GM12801 (cell line): ENCODE data around the gene PDXP.

ENCODE experiments used
- TF ChIP-seq, protein P1 (sequence below): IDR thresholded peaks from one replicate; pipeline ENCODE4 v1.5.1; 2011; ENCODE audit warnings: control low read depth; ENCODE audit not compliant: insufficient read length; ENCODE audit errors: extremely low read depth

The PDXP gene, protein sequence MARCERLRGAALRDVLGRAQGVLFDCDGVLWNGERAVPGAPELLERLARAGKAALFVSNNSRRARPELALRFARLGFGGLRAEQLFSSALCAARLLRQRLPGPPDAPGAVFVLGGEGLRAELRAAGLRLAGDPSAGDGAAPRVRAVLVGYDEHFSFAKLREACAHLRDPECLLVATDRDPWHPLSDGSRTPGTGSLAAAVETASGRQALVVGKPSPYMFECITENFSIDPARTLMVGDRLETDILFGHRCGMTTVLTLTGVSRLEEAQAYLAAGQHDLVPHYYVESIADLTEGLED

DNA sequence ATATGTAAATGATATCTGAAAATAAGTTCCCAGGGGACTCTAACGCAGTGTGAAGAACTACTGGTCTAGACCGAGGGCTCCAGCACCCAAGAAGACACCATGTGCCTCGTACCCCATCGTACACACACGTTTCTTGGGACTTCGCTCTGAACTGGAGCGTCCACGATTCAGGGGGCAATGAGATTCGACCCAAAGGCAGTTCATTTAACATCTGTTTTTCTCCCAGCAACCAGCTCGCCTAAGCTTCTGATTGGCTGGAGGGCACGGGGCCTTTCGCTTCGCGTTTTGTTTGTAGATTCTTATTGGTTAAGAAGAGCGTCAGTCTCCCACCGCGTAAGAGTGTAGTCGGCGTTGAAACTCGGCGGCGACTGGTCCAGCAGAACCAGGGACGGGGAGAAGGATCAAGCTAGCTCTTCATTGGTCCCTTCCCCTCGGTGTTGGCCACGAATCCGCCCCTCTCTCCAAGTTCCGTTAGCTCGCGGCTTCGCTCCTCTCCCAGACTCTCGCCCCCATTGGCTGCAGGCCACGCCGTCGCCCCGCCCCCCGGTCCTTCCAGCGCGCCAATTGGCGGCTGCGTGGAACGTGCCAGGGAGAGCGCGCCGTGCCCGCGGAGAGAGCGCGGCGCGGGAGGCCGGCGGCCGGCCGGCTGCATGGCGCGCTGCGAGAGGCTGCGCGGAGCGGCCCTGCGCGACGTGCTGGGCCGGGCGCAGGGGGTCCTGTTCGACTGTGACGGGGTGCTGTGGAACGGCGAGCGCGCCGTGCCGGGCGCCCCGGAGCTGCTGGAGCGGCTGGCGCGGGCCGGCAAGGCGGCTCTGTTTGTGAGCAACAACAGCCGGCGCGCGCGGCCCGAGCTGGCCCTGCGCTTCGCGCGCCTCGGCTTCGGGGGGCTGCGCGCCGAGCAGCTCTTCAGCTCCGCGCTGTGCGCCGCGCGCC lies at the start of gene PDXP:
Gene PDXP (plus strand): TSS at position 591 of the 933 bp plus-strand sequence. CDS start 60 bp downstream, at position 651.
- TF ChIP-seq, protein P1, sequence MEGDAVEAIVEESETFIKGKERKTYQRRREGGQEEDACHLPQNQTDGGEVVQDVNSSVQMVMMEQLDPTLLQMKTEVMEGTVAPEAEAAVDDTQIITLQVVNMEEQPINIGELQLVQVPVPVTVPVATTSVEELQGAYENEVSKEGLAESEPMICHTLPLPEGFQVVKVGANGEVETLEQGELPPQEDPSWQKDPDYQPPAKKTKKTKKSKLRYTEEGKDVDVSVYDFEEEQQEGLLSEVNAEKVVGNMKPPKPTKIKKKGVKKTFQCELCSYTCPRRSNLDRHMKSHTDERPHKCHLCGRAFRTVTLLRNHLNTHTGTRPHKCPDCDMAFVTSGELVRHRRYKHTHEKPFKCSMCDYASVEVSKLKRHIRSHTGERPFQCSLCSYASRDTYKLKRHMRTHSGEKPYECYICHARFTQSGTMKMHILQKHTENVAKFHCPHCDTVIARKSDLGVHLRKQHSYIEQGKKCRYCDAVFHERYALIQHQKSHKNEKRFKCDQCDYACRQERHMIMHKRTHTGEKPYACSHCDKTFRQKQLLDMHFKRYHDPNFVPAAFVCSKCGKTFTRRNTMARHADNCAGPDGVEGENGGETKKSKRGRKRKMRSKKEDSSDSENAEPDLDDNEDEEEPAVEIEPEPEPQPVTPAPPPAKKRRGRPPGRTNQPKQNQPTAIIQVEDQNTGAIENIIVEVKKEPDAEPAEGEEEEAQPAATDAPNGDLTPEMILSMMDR: no peak

DNA sequence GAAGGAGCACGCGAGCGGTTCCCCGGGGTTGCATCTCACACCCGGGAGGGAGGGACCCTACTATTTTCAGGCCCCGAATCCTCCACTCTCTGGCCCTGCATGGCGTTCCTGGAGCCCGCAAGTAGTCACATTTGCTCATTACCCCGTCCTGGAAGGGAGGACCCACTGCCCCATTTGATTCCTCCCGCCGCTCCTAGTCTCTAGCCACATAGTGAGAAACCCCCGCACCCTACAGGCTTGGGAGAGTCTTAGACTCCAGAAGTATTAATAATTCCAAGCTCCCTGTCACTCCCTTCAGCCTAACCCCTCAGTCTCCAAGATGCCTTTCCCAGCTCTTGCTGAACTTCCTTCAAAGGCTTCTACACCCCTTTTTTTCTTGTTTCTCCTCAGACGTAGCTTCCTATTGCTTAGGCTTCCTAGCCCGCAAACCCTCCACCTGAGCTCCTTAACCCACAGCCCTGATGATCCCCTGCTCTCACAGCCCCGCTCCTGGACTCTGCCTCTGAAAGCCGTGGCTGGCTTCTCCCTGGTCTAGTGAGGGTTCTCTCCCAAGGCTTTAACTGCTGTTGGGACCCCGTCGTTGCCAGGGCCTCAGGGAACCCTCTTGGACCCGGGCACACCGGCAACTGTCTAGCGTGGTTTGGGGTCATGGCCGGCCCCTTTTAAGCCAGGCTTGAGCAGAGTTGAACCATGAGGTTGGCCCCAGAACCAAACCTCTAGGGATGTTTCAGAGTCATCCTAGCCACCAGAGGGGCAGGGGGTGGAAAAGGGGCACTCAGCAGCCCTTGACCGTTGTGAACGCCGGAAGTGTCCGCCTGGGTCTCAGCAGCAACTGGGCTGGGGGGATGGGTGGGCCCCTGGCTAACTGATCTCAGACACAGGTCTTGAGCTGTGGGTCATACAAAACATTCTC lies 49.0 kb upstream of the PDXP start:
- TF ChIP-seq, protein P1: no peak

DNA sequence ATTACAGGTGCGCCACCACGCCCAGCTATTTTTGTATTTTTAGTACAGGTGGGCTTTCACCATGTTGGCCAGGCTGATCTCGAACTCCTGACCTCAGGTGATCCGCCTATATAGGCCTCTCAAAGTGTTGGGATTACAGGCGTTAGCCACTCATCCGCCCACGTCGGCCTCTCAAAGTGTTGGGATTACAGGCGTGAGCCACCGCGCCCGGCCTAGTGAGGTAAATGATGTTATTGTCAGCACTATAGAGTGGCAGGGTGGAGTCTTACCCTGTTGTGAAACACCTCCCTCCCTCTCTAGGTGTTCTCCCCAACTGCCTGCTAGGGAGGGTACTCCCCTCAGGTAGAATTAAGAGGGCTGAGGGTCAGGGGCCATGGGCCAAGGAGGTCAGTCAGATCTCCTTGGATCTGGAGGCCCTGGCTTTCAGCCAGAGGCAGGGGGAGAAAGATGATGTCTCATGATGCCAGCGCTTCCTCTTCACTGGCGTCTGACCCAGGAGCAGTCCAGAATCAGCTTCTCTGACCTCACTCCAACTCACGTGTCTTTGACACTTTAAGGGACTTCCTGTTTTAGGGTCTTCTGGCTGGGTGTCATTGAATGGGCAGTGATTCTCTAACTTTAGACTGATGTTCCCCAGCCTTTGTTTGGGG lies 47.9 kb upstream of the PDXP start:
- TF ChIP-seq, protein P1: no peak

DNA sequence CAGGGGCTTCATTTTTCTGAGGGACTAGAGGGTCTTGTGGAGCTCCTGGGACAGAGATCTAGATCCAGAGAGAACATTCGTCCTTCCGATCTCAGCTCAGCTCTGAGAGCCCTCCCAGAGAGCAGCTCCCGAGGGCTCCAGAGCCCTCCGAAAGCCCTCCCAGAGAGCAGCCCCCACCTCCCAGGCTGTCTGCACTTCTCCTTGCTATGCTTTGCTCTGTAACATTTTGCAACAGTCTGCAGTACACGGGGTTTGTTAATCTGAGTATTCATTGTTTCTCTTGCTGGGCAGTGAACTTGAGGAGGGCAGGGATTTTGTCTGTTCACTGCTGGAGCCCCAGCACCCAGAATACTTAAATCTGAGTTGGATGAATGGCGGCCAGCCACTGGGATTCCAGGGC lies 47.3 kb upstream of the PDXP start:
- TF ChIP-seq, protein P1: no peak

DNA sequence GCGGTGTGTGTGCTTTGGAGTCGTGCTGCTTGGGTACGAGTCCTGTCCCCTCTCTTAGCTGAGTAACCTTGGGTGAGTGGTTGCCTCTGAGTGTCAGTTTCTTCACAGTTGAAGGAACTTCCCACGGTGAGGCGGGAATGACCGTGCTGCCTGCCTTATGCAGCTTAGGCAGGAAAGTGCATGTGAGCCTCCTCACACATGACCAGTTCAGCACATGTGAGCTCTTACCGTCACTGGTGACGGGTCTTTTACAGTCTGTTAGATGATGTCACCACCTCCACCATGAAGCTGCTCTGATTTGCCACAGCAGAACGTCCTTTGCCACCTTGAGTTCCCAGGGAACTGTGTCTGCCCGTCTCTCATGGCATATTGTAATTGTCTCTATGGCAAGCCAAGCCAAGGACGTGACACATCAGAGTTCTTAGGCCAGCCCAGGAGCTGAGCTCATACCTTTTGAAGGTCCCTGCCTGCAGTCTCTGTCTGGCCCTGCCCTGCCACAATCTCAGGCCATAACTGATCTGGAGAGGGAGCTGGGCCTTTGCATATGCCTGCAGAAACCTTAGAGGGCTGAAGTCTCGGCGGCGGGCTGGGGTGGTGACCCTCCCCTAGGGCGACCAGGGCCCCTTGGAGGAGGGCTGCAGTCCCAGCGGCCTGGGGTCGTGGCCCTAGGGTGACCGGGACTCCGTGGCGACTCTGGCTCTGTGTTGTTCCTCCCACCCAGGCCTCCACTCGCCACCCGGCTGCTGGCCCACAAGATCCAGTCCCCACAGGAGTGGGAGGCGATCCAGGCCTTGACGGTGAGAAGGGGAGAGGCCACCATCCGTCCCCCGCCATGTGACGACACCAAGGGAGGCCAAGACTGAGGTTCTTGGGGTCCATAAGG lies 42.1 kb upstream of the PDXP start:
- TF ChIP-seq, protein P1: no peak

DNA sequence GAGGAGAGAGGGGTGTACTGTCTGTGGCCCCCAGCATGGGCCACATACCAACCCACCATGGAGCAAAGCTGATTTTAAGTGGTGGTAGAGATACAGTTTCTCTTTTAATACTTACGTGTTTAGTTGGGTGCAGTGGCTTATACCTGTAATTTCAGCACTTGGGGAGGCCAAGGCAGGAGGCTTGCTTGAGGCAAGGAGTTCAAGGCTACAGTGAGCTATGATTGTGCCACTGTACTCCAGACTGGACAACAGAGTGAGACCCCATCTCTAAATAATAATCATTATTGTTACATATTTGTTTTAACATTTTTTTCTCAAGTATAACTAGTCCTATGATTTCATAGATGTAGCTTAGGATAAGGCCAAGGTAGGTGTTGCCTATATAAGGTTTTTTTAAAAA lies 41.1 kb upstream of the PDXP start:
- TF ChIP-seq, protein P1: no peak
